AG09309 (cell line): Measurements from ENCODE around the gene LRPAP1.

ENCODE experiments used
- DNase-seq: peaks from one replicate; pipeline ENCODE4 v3.0.0-alpha.2; 2010; ENCODE audit warnings: low read depth
- H3K4me3 ChIP-seq: 2 replicates; pipeline ENCODE4 v1.5.1; 2011; ENCODE audit warnings: mild to moderate bottlenecking, low read depth, low read length, moderate library complexity; ENCODE audit not compliant: control insufficient read depth
- TF ChIP-seq, protein P1 (sequence below): IDR thresholded peaks from 2 replicates; pipeline ENCODE4 v1.5.1; 2011; ENCODE audit warnings: mild to moderate bottlenecking, low read depth, low read length, inconsistent platforms; ENCODE audit not compliant: insufficient read depth, control insufficient read depth; ENCODE audit errors: missing control alignments

The LRPAP1 gene

DNA sequence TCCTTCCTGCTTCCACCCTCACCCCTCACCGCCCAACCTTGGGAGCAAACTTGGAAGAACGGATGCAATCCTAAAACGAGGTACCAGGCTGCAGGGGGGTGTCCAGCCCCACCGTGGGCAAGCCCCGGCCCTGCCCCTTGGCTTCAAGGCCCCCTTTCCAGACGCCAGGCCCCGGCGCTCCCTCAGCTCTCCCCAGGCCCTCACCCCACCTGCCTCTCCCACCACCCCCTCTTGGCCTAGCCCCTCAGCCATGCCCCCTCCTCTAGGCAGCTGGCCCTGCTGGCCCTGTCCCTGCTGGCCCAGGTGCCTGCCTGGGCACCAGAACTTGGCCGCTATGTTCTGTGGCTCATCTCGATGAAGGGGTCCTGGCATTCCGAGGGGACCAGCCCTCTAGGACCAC is 33.8 kb downstream of the LRPAP1 start:
- H3K4me3 ChIP-seq = no peak overlapping the region
- TF ChIP-seq, protein P1, sequence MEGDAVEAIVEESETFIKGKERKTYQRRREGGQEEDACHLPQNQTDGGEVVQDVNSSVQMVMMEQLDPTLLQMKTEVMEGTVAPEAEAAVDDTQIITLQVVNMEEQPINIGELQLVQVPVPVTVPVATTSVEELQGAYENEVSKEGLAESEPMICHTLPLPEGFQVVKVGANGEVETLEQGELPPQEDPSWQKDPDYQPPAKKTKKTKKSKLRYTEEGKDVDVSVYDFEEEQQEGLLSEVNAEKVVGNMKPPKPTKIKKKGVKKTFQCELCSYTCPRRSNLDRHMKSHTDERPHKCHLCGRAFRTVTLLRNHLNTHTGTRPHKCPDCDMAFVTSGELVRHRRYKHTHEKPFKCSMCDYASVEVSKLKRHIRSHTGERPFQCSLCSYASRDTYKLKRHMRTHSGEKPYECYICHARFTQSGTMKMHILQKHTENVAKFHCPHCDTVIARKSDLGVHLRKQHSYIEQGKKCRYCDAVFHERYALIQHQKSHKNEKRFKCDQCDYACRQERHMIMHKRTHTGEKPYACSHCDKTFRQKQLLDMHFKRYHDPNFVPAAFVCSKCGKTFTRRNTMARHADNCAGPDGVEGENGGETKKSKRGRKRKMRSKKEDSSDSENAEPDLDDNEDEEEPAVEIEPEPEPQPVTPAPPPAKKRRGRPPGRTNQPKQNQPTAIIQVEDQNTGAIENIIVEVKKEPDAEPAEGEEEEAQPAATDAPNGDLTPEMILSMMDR = no peak
- no peak for DNase-seq

DNA sequence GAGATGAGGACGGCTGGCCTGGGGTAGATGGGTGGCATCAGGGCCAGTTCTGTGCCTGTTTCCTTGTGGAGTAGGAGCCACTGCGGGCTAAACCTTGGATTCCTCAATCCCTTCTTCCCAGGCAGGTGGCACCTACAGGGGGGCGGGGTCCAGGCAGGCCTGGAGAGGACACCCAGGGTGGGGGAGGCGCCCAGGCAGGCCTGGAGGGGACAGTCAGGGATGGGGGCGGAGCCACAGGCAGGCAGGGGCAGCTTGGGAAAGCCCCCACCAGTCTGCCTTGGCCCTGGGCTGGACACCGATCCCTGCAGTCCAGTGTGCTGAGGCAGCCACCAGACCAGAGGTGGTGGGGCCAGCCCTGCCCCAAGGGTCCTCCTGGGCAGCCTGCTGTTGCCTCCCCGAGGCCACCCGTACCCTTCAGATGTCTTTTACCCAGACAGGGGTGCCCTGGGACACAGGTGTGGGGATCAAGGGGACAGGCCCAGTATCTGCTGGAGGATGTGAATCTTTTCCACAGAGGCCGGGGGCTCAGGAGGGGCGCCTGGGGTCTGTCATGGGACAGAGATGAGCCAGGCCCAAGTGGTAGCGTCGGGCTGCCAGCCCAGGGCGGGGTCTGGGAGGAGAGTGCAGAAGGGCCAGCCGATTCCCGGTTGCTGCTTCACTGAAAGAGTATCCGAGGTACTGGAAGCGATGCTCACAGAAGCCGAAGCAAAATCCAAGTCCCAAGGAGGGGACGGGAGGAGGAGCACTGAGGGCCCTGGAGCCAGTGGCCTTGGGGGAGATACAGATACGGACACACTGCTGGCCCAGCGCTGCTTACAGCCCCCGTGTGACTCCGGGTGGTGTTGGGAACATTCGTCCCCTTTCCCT is 34.5 kb downstream of the LRPAP1 start:
- DNase-seq = no peak

DNA sequence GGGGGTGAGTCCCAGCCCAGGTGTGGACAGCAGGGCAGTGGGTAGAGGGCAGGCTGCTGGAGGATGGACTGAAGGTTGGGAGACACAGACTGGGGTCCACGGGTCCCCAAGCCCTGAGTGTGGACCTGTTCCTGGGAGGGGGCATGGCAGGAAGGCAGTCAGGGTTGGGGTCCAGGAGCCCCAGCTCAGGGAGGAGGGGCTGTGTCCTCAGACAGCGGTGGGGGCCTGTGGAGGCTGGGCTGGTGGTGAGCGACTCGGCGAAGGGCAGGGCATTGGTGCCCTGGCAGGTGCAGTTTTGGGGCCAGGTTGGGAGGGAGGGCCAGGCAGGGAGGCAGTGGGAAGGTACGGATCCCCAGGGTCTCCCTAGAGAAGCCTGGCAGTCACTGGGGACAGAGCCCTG is 35.1 kb downstream of the LRPAP1 start:
- H3K4me3 ChIP-seq = no peak overlapping the region
- TF ChIP-seq, protein P1 = no peak
- DNase-seq = no peak

More for the DNA sequence above, 34.5 kb downstream of the LRPAP1 start:
- no peak overlapping the region for H3K4me3 ChIP-seq
- TF ChIP-seq, protein P1 = no peak

DNA sequence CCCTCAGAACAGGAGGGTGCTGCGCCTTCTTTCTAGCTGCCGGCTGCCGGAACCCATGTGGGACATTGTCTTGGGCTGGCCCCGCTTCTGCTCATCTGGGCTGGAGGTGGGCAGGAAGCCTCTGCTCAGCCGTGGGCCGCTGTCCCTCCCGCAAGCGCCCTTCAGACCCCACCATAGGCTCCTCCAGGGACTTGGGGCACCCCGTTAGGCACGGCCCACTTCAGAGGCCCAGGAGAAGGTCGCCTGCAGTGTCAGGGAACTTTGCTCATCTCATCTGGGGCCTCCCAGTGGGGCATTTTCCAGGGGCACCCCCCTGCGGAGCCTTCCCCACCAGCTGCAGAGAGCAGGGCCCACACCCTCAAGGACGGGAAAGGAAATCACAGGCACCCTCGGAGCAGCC is 36.2 kb downstream of the LRPAP1 start:
- no peak overlapping the region for H3K4me3 ChIP-seq

DNA sequence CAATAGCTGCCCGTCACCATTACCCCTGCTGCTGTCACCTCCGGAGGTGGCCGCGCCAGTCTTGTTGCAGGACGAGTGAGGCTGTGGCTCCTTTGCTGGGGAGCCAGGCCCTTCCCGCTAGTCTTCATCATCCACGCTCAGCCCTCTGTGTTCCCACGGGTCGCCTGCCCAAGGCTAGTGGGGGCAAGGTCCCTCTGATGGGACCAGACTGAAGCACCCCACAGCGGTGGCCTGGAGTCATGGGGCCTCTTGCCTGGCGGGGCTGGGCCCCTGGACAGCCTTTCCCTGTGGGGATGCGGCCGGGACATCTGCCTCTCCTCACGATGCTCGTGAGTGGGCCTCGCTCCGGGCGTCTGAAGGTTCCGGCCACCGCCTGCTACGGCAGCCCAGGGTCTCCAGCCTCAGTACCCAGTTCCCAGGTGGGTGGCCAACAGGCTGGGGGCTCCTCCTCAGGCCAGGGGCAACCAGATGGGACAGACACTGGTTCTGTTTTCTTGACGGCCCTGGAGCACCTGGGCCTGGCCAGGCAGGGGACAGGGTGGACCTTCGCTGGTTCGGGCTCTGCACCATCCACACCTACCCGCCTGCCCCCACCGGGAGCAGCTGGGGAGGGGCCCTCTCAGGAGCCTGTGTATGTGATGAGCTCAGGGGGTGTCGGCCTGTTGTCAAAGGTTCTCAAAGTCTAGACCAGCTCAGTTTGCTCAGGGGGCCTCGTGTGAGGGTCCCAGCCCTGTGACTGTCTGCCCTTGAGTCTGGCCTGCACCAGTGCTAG is 36.8 kb downstream of the LRPAP1 start:
- TF ChIP-seq, protein P1 = no peak
- no peak for DNase-seq
- H3K4me3 ChIP-seq = no peak overlapping the region

More for the DNA sequence above, 36.2 kb downstream of the LRPAP1 start:
- DNase-seq = no peak
- TF ChIP-seq, protein P1 = no peak

DNA sequence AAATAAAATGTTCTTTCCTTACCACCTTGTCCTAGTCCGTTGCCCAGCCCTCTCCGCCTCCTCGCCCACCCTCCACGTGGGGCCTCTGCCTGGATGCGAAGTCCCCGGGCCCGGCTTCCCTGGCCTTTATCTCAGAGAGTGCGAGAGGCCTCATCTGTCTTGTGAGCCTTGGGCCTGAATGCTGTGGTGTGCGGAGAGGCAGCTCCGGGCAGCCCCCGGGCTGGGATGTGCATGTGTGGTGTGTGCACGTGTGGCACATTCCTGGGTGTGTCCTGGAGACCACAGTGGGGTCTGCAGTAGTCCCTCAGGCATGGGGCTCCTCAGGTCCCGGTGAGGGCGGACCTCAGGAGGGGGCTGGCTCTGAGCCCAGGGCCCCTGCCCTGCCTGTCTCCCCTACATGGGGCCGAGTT is 37.8 kb downstream of the LRPAP1 start:
- no peak for DNase-seq
- H3K4me3 ChIP-seq = no peak overlapping the region
- TF ChIP-seq, protein P1 = no peak
